ENCODE results near the gene NEAT1. TPM values are rescaled to one million over a fixed set of nuclear protein-coding genes. Genes with fewer than 3 reads are reported as not detected.

NEAT1 gene
- total RNA-seq, 1 experiment from 2014 or later: 12.4 TPM

- in situ Hi-C loops (cut with HindIII; ENCODE audit: low sequenced_read_pairs): no loop called here
- DNase-seq (ENCODE audit: low spot score): peak; percentile 95
These were observed 66.6 kb downstream of the NEAT1 start for GRCh38 chr11:65489035-65489705.

GRCh38 chr11:65489706-65490320 lies 67.2 kb downstream of the NEAT1 start:
- peak; percentile 61 for DNase-seq (ENCODE audit: low spot score)
- in situ Hi-C loops (cut with HindIII; ENCODE audit: low sequenced_read_pairs): no loop called here

GRCh38 chr11:65491163-65491465 lies 68.5 kb downstream of the NEAT1 start:
- no peak for DNase-seq (ENCODE audit: low spot score)
- in situ Hi-C loops (cut with HindIII; ENCODE audit: low sequenced_read_pairs): no loop called here

- in situ Hi-C loops (cut with HindIII; ENCODE audit: low sequenced_read_pairs): no loop called here
- peak; percentile 46 for DNase-seq (ENCODE audit: low spot score)
These were observed 69.2 kb downstream of the NEAT1 start for GRCh38 chr11:65491614-65492386.

- no peak for DNase-seq (ENCODE audit: low spot score)
- in situ Hi-C loops (cut with HindIII; ENCODE audit: low sequenced_read_pairs): no loop called here
These were observed 69.7 kb downstream of the NEAT1 start for GRCh38 chr11:65492387-65492636.

DNA sequence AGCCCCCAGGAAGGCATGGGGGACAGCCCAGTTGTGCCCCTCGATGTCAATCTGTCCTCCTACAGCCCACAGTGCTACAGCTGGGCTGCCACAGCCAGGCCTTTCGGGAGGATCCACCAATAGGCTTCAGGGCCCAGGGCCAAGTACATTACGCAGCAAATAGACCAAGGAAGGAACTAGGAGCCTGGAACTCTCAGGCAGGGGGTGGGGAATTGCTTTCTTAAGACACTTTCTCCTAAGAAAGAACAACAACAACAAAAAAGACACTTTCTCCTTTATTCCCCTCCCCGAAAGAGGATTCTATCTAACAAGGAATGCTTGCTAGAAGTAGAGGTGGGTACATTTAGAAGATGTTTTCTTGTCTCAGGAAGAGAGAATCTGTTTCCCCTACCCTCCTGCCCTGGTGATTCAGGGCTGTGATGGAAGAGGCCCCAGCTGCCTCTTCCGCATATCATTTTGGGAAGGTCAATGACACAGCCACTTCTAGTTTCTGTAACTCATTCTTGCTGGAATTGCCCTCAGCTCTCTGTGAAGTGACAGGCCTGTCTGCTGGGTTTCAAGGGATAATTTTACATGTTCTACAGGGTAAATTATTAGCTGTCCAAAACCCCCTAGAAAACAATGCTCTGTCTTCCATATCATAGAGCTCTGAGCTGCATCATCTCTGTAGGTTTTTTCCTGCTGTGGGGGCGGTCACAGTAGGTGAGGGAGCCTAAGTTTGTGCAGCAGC lies 70.2 kb downstream of the NEAT1 start:
- peak; percentile 81 for DNase-seq (ENCODE audit: low spot score)
- in situ Hi-C loops (cut with HindIII; ENCODE audit: low sequenced_read_pairs): no loop called here

- DNase-seq (ENCODE audit: low spot score): peak; percentile 80
- in situ Hi-C loops (cut with HindIII; ENCODE audit: low sequenced_read_pairs): no loop called here
These were observed 71.0 kb downstream of the NEAT1 start for GRCh38 chr11:65493367-65494176.

Other genes starting within 250 kb of the NEAT1 start
- gene CAPN1, start 240.9 kb upstream of the NEAT1 start, total RNA-seq (2014; rRNA removed; shearing (Covaris generic)): 76.6 and 128 TPM in 2 replicates
- 10.8 and 19.4 TPM in 2 replicates for gene POLA2, start 160.8 kb upstream of the NEAT1 start, total RNA-seq (2014; rRNA removed; shearing (Covaris generic))
- 4.6 TPM in 1 of 2 replicates, not detected in the other for gene CDC42EP2, start 107.9 kb upstream of the NEAT1 start, total RNA-seq (2014; rRNA removed; shearing (Covaris generic))
- gene DPF2, start 88.9 kb upstream of the NEAT1 start, total RNA-seq (2014; rRNA removed; shearing (Covaris generic)): 52.8 and 54.3 TPM in 2 replicates
- 0.12 and 1.9 TPM in 2 replicates for gene TIGD3, start 68.0 kb upstream of the NEAT1 start, total RNA-seq (2014; rRNA removed; shearing (Covaris generic))
- gene SLC25A45, start 40.2 kb upstream of the NEAT1 start, total RNA-seq (2014; rRNA removed; shearing (Covaris generic)): 1.1 TPM in 1 of 2 replicates, not detected in the other
- gene FRMD8, start 36.2 kb upstream of the NEAT1 start, total RNA-seq (2014; rRNA removed; shearing (Covaris generic)): 31.1 and 40.1 TPM in 2 replicates
- gene MALAT1, start 76.2 kb downstream of the NEAT1 start, total RNA-seq (2014; rRNA removed; shearing (Covaris generic)): 166 and 288 TPM in 2 replicates
- 77.6 and 80.4 TPM in 2 replicates for gene SCYL1, start 102.3 kb downstream of the NEAT1 start, total RNA-seq (2014; rRNA removed; shearing (Covaris generic))
- gene LTBP3, start 135.6 kb downstream of the NEAT1 start, total RNA-seq (2014; rRNA removed; shearing (Covaris generic)): 32.5 and 53.2 TPM in 2 replicates
- gene ZNRD2, start 147.7 kb downstream of the NEAT1 start, total RNA-seq (2014; rRNA removed; shearing (Covaris generic)): 72.3 and 72.7 TPM in 2 replicates
- 28.1 and 58.6 TPM in 2 replicates for gene FAM89B, start 149.7 kb downstream of the NEAT1 start, total RNA-seq (2014; rRNA removed; shearing (Covaris generic))
- 8.7 and 16.5 TPM in 2 replicates for gene EHBP1L1, start 153.3 kb downstream of the NEAT1 start, total RNA-seq (2014; rRNA removed; shearing (Covaris generic))
- gene KCNK7, start 173.0 kb downstream of the NEAT1 start, total RNA-seq (2014; rRNA removed; shearing (Covaris generic)): 0.12 TPM in 1 of 2 replicates, not detected in the other
- gene MAP3K11, start 191.4 kb downstream of the NEAT1 start, total RNA-seq (2014; rRNA removed; shearing (Covaris generic)): 32.6 and 34.3 TPM in 2 replicates
- 27.4 and 29.0 TPM in 2 replicates for gene PCNX3, start 193.0 kb downstream of the NEAT1 start, total RNA-seq (2014; rRNA removed; shearing (Covaris generic))
- gene SIPA1, start 215.3 kb downstream of the NEAT1 start, total RNA-seq (2014; rRNA removed; shearing (Covaris generic)): 22.5 and 25.2 TPM in 2 replicates
- 29.7 and 38.0 TPM in 2 replicates for gene RELA, start 240.1 kb downstream of the NEAT1 start, total RNA-seq (2014; rRNA removed; shearing (Covaris generic))

Data from G401 (cell line).